Fibroblast of villous mesenchyme (primary cell): ENCODE measurements around the gene METTL5. TPM values are rescaled to one million over a fixed set of nuclear protein-coding genes. Genes with fewer than 3 reads are reported as not detected.
"Not testable (repeated sequence)": the region's sequence is repeated elsewhere in the genome, so short reads cannot be mapped to it uniquely, and the experiment has no call there.

Experiments used
- DNase-seq: peaks from one replicate; pipeline ENCODE4 v3.0.0-alpha.2; 2010; ENCODE audit warnings: low read depth
- H3K4me3 ChIP-seq: 2 replicates; pipeline ENCODE4 v1.5.1; 2011; ENCODE audit warnings: low read depth, mild to moderate bottlenecking, low read length
- CTCF ChIP-seq: IDR thresholded peaks from 2 replicates; pipeline ENCODE4 v1.5.1; 2012; ENCODE audit warnings: low read depth, mild to moderate bottlenecking, low read length; ENCODE audit not compliant: insufficient read depth
- total RNA-seq: library from RNA; depleted of rRNA; stranded (reverse); fragments of >200 nt; gene quantifications from 2 replicates; pipeline ENCODE4 v1.2.3, GENCODE V29; 2012

Gene METTL5
- total RNA-seq, 1 donor = 51.8 TPM

GRCh38 chr2:169860149-169860548, 35.4 kb upstream of the METTL5 start:
- TF ChIP-seq CTCF = no peak
- H3K4me3 ChIP-seq = no peak overlapping the region
- no peak for DNase-seq

- TF ChIP-seq CTCF = no peak
- no peak for DNase-seq
- H3K4me3 ChIP-seq = no peak overlapping the region
Measured at GRCh38 chr2:169859423-169859822, 34.7 kb upstream of the METTL5 start.

- not testable (repeated sequence) for DNase-seq, H3K4me3 ChIP-seq
Measured at GRCh38 chr2:169855281-169856258, 30.9 kb upstream of the METTL5 start.

- TF ChIP-seq CTCF = no peak
- DNase-seq = no peak
Measured at GRCh38 chr2:169853041-169853668, 28.4 kb upstream of the METTL5 start.

GRCh38 chr2:169849710-169850109, 25.0 kb upstream of the METTL5 start:
- no peak overlapping the region for H3K4me3 ChIP-seq
- DNase-seq = no peak
- no peak for TF ChIP-seq CTCF

More at GRCh38 chr2:169853041-169853668, 28.4 kb upstream of the METTL5 start:
- no peak overlapping the region for H3K4me3 ChIP-seq

GRCh38 chr2:169848959-169849693, 24.4 kb upstream of the METTL5 start:
- H3K4me3 ChIP-seq, DNase-seq: not testable (repeated sequence)

- H3K4me3 ChIP-seq = no peak overlapping the region
- TF ChIP-seq CTCF = no peak
- no peak for DNase-seq
Measured at GRCh38 chr2:169845016-169845415, 20.3 kb upstream of the METTL5 start.

- not testable (repeated sequence) for H3K4me3 ChIP-seq, DNase-seq
Measured at GRCh38 chr2:169841625-169842024, 16.9 kb upstream of the METTL5 start.
